NB4 (cell line): Measurements from ENCODE around the gene CNTN1.

Source experiments
- MYC ChIP-seq: IDR thresholded peaks from 2 replicates; pipeline ENCODE4 v1.6.1; 2011; ENCODE audit warnings: low read depth, low read length
- TF ChIP-seq, protein P1 (sequence below): IDR thresholded peaks from one replicate; pipeline ENCODE4 v1.5.1; 2012; ENCODE audit warnings: low read depth, low read length
- TF ChIP-seq, protein P2 (sequence below): IDR thresholded peaks from 2 replicates; pipeline ENCODE4 v1.6.1; 2011; ENCODE audit warnings: low read depth, low read length

DNA sequence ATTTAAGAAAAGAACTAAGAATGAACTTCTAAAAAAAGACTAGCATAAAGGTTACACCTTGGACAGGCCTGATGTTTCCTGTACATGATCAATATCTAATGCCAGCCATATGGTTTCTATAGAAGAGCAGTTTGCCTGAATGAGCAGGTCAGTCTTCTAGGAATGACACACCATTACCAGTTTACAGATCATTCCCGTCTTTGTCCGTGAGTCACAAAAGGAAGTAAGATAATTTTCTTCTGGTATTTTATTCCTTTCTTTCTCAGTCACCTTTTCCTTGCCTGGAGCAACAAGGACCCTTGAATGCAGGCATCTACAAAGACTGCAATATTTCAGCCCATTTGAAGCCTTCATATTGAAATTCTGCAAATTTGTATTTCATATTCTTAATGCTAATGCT, 44.6 kb upstream of the CNTN1 start:
- TF ChIP-seq, protein P1, sequence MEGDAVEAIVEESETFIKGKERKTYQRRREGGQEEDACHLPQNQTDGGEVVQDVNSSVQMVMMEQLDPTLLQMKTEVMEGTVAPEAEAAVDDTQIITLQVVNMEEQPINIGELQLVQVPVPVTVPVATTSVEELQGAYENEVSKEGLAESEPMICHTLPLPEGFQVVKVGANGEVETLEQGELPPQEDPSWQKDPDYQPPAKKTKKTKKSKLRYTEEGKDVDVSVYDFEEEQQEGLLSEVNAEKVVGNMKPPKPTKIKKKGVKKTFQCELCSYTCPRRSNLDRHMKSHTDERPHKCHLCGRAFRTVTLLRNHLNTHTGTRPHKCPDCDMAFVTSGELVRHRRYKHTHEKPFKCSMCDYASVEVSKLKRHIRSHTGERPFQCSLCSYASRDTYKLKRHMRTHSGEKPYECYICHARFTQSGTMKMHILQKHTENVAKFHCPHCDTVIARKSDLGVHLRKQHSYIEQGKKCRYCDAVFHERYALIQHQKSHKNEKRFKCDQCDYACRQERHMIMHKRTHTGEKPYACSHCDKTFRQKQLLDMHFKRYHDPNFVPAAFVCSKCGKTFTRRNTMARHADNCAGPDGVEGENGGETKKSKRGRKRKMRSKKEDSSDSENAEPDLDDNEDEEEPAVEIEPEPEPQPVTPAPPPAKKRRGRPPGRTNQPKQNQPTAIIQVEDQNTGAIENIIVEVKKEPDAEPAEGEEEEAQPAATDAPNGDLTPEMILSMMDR = no peak
- no peak for TF ChIP-seq MYC
- TF ChIP-seq, protein P2, sequence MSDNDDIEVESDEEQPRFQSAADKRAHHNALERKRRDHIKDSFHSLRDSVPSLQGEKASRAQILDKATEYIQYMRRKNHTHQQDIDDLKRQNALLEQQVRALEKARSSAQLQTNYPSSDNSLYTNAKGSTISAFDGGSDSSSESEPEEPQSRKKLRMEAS = no peak
